ENCODE measurements around the gene AIFM1.

The AIFM1 gene

GRCh38 chrX:130170752-130171445, 5.3 kb upstream of the AIFM1 start:
- peak overlapping the region; percentile 35 for H3K4me3 ChIP-seq (ENCODE audit: low read depth, low read length)

- H3K4me3 ChIP-seq (ENCODE audit: low read depth, low read length): no peak overlapping the region
Measured at GRCh38 chrX:130167040-130167439, 1.4 kb upstream of the AIFM1 start.

GRCh38 chrX:130166503-130166777, 799 bp upstream of the AIFM1 start:
- peak overlapping the region; percentile 73 for H3K4me3 ChIP-seq (ENCODE audit: low read depth, low read length)

- peak overlapping the region; percentile 73 for H3K4me3 ChIP-seq (ENCODE audit: low read depth, low read length)
Measured at GRCh38 chrX:130165181-130165702, 399 bp downstream of the AIFM1 start.

GRCh38 chrX:130163398-130163797, 2.2 kb downstream of the AIFM1 start:
- no peak overlapping the region for H3K4me3 ChIP-seq (ENCODE audit: low read depth, low read length)

- no peak overlapping the region for H3K4me3 ChIP-seq (ENCODE audit: low read depth, low read length)
Measured at GRCh38 chrX:130162094-130162735, 3.4 kb downstream of the AIFM1 start.

- H3K4me3 ChIP-seq (ENCODE audit: low read depth, low read length): no peak overlapping the region
Measured at GRCh38 chrX:130159776-130160175, 5.9 kb downstream of the AIFM1 start.

GRCh38 chrX:130158311-130158710, 7.3 kb downstream of the AIFM1 start:
- no peak overlapping the region for H3K4me3 ChIP-seq (ENCODE audit: low read depth, low read length)

- no peak overlapping the region for H3K4me3 ChIP-seq (ENCODE audit: low read depth, low read length)
Measured at GRCh38 chrX:130155564-130155963, 10.1 kb downstream of the AIFM1 start.

- no peak overlapping the region for H3K4me3 ChIP-seq (ENCODE audit: low read depth, low read length)
Measured at GRCh38 chrX:130147631-130148030, 18.0 kb downstream of the AIFM1 start.

- no peak overlapping the region for H3K4me3 ChIP-seq (ENCODE audit: low read depth, low read length)
Measured at GRCh38 chrX:130145123-130145522, 20.5 kb downstream of the AIFM1 start.

GRCh38 chrX:130144509-130144908, 21.1 kb downstream of the AIFM1 start:
- no peak overlapping the region for H3K4me3 ChIP-seq (ENCODE audit: low read depth, low read length)

- H3K4me3 ChIP-seq (ENCODE audit: low read depth, low read length): no peak overlapping the region
Measured at GRCh38 chrX:130139474-130140201, 26.0 kb downstream of the AIFM1 start.

- H3K4me3 ChIP-seq (ENCODE audit: low read depth, low read length): no peak overlapping the region
Measured at GRCh38 chrX:130136961-130137360, 28.7 kb downstream of the AIFM1 start.

GRCh38 chrX:130136496-130136895, 29.1 kb downstream of the AIFM1 start:
- H3K4me3 ChIP-seq (ENCODE audit: low read depth, low read length): no peak overlapping the region

GRCh38 chrX:130130990-130131389, 34.7 kb downstream of the AIFM1 start:
- H3K4me3 ChIP-seq (ENCODE audit: low read depth, low read length): no peak overlapping the region

- H3K4me3 ChIP-seq (ENCODE audit: low read depth, low read length): no peak overlapping the region
Measured at GRCh38 chrX:130125091-130125874, 40.4 kb downstream of the AIFM1 start.

GRCh38 chrX:130124577-130124976, 41.1 kb downstream of the AIFM1 start:
- no peak overlapping the region for H3K4me3 ChIP-seq (ENCODE audit: low read depth, low read length)

GRCh38 chrX:130121505-130121800, 44.2 kb downstream of the AIFM1 start:
- H3K4me3 ChIP-seq (ENCODE audit: low read depth, low read length): no peak overlapping the region

GRCh38 chrX:130120746-130121504, 44.7 kb downstream of the AIFM1 start:
- H3K4me3 ChIP-seq (ENCODE audit: low read depth, low read length): peak overlapping the region; percentile 24

- peak overlapping the region; percentile 24 for H3K4me3 ChIP-seq (ENCODE audit: low read depth, low read length)
Measured at GRCh38 chrX:130120321-130120731, 45.3 kb downstream of the AIFM1 start.

Measured in iPS-11a (cell line).